Mesenchymal stem cell (in vitro differentiated cells and primary cell): ENCODE measurements around the gene ZSWIM5.

Source experiments
- DNase-seq: peaks from one replicate; pipeline ENCODE4 v3.0.0-alpha.2; 2013
- H2AFZ ChIP-seq: one replicate; pipeline ENCODE4 v1.6.1; 2013; ENCODE audit warnings: low read depth, mild to moderate bottlenecking, control low read depth, inconsistent platforms, low read length, moderate library complexity
- H2AK5ac ChIP-seq: 2 replicates; pipeline ENCODE4 v1.6.1; 2013; ENCODE audit warnings: low read length, moderate library complexity, mild to moderate bottlenecking, inconsistent platforms; ENCODE audit not compliant: severe bottlenecking
- H2BK120ac ChIP-seq: one replicate; pipeline ENCODE4 v1.6.1; 2013; ENCODE audit warnings: low read depth, mild to moderate bottlenecking, inconsistent platforms, low read length, moderate library complexity
- H2BK12ac ChIP-seq, 2 experiments: one replicate each; pipeline ENCODE4 v1.6.1; 2013; ENCODE audit warnings: inconsistent platforms in 2 of 2, low read length in 2 of 2, mild to moderate bottlenecking in 2 of 2, moderate library complexity in 2 of 2, control low read depth in 1 of 2
- H2BK15ac ChIP-seq: one replicate; pipeline ENCODE4 v1.6.1; 2013; ENCODE audit warnings: mild to moderate bottlenecking, low read depth, inconsistent platforms; ENCODE audit not compliant: poor library complexity, severe bottlenecking
- H2BK5ac ChIP-seq: 2 replicates; pipeline ENCODE4 v1.6.1; 2013; ENCODE audit warnings: low read depth, mild to moderate bottlenecking, low read length, control low read depth, inconsistent platforms; ENCODE audit not compliant: poor library complexity, severe bottlenecking
- H3K14ac ChIP-seq, 2 experiments: one replicate each; pipeline ENCODE4 v1.6.1; 2013; ENCODE audit warnings: inconsistent platforms in 2 of 2, low read length in 2 of 2, control low read depth in 1 of 2, mild to moderate bottlenecking in 1 of 2, moderate library complexity in 1 of 2
- H3K18ac ChIP-seq, 2 experiments: one replicate each; pipeline ENCODE4 v1.6.1; 2013; ENCODE audit warnings: inconsistent platforms in 2 of 2, low read length in 2 of 2, control low read depth in 1 of 2, low read depth in 1 of 2, mild to moderate bottlenecking in 1 of 2
- H3K23ac ChIP-seq, 2 experiments: one replicate each; pipeline ENCODE4 v1.6.1; 2013; ENCODE audit warnings: inconsistent platforms in 2 of 2, low read length in 2 of 2, mild to moderate bottlenecking in 2 of 2, moderate library complexity in 2 of 2, control low read depth in 1 of 2
- H3K27ac ChIP-seq: 2 replicates; pipeline ENCODE4 v1.5.1; 2013; ENCODE audit warnings: mild to moderate bottlenecking, moderate library complexity, low read length, control low read depth, inconsistent platforms; ENCODE audit not compliant: poor library complexity, severe bottlenecking
- H3K27me3 ChIP-seq, 2 experiments: 2 replicates each; pipeline versions ENCODE4 v1.6.1 to v1.7.0; 2013; ENCODE audit warnings: low read length in 2 of 2, mild to moderate bottlenecking in 2 of 2, moderate library complexity in 2 of 2, control low read depth in 1 of 2, inconsistent platforms in 1 of 2; ENCODE audit not compliant: control insufficient read depth in 1 of 2, insufficient read depth in 1 of 2
- H3K36me3 ChIP-seq, 2 experiments: 2 replicates each; pipeline versions ENCODE4 v1.6.1 to v1.7.0; 2013; ENCODE audit warnings: low read length in 2 of 2, control low read depth in 1 of 2, inconsistent platforms in 1 of 2, low read depth in 1 of 2, mild to moderate bottlenecking in 1 of 2; ENCODE audit not compliant: insufficient read depth in 2 of 2, control insufficient read depth in 1 of 2
- H3K4ac ChIP-seq, 2 experiments: one replicate each; pipeline ENCODE4 v1.6.1; 2013; ENCODE audit warnings: inconsistent platforms in 2 of 2, low read length in 2 of 2, mild to moderate bottlenecking in 2 of 2, moderate library complexity in 2 of 2, control low read depth in 1 of 2, low read depth in 1 of 2
- H3K4me1 ChIP-seq: 2 replicates; pipeline ENCODE4 v1.6.1; 2013; ENCODE audit warnings: low read depth, low read length, control low read depth; ENCODE audit not compliant: control insufficient read depth, insufficient read depth
- H3K4me2 ChIP-seq: 2 replicates; pipeline ENCODE4 v1.6.1; 2013; ENCODE audit warnings: low read length, mild to moderate bottlenecking, inconsistent platforms; ENCODE audit not compliant: poor library complexity, severe bottlenecking
- H3K4me3 ChIP-seq, 2 experiments: 2 replicates each; pipeline versions ENCODE4 v1.5.1 to v1.7.0; 2013; ENCODE audit warnings: low read length in 2 of 2, mild to moderate bottlenecking in 2 of 2, control low read depth in 1 of 2, low read depth in 1 of 2; ENCODE audit not compliant: insufficient read depth in 1 of 2
- H3K79me1 ChIP-seq: replicated peaks from 2 replicates; pipeline ENCODE4 v1.6.1; 2013; ENCODE audit warnings: mild to moderate bottlenecking, control low read depth, low read length, inconsistent platforms; ENCODE audit not compliant: poor library complexity, severe bottlenecking
- H3K9ac ChIP-seq: 2 replicates; pipeline ENCODE4 v1.7.0; 2013; ENCODE audit warnings: mild to moderate bottlenecking, low read length, moderate library complexity
- H3K9me3 ChIP-seq: 2 replicates; pipeline ENCODE4 v1.7.0; 2013; ENCODE audit warnings: mild to moderate bottlenecking, low read length; ENCODE audit not compliant: control insufficient read depth
- H4K8ac ChIP-seq: one replicate; pipeline ENCODE4 v1.6.1; 2013; ENCODE audit warnings: inconsistent platforms, mild to moderate bottlenecking, low read length, moderate library complexity
- H4K91ac ChIP-seq: one replicate; pipeline ENCODE4 v1.6.1; 2013; ENCODE audit warnings: mild to moderate bottlenecking, low read length, inconsistent platforms
- WGBS: methylation state at CpG from one replicate; pipeline ENCODE4 v1.1.7; 2013; ENCODE audit warnings: mixed read lengths; 5-methylcytosine and 5-hydroxymethylcytosine counted together

Gene ZSWIM5

DNA sequence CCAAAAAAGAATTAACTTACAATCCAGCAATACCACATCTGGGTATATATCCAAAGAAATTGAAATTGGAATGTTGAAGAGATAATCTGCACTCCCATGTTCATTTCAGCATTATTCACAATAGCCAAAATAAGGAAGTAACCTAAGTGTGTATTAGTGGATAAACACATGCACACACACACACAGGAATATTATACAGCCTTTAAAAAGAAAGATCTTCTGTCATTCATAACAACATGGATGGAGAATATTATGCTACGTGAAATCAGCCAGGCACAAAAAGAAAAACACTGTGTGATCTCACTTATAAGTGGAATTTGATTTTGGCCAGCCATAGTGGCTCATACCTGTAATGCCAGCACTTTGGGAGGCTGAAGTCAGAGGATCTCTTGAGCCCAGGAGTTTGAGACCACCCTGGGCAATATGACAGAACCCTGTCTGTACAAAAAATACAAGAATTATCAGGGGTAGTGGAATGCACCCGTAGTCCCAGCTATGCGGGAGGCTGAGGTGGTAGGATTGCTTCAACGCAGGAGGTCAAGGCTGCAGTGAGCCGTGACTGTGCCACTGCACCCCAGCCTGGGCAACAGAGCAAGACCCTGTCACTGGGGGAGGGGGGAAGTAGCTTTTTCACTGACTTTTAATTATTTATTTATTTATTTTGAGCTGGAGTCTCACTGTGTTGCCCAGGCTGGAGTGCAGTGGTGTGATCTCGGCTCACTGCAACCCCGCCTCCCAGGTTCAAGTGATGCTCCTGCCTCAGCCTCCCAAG, 210.8 kb downstream of the ZSWIM5 start:
- Histone ChIP-seq H3K27ac (no peak overlapping the region), H3K9ac (no peak overlapping the region), H3K18ac (no peak overlapping the region), H3K79me1 (no peaks in the 10 kb centered on the region), H2BK120ac (no peak overlapping the region), H2AK5ac (no peak overlapping the region), H2BK5ac (no peak overlapping the region), H3K27me3 (no peaks in the 10 kb centered on the region), H3K4me2 (no peak overlapping the region), H2BK15ac (no peak overlapping the region), H2BK12ac (no peak overlapping the region), H3K4me3 (no peak overlapping the region), H3K4ac (no peak overlapping the region), H3K36me3 (no peaks in the 10 kb centered on the region), H3K4me1 (no peaks in the 10 kb centered on the region), H4K8ac (no peak overlapping the region), H3K9me3 (no peaks in the 10 kb centered on the region), H4K91ac (no peak overlapping the region), H3K23ac (no peak overlapping the region), H2AFZ (no peak overlapping the region), H3K14ac (no peak overlapping the region)
- 93% methylated on average over 7 of the region's 7 CpGs for WGBS
- DNase-seq, result no peak

DNA sequence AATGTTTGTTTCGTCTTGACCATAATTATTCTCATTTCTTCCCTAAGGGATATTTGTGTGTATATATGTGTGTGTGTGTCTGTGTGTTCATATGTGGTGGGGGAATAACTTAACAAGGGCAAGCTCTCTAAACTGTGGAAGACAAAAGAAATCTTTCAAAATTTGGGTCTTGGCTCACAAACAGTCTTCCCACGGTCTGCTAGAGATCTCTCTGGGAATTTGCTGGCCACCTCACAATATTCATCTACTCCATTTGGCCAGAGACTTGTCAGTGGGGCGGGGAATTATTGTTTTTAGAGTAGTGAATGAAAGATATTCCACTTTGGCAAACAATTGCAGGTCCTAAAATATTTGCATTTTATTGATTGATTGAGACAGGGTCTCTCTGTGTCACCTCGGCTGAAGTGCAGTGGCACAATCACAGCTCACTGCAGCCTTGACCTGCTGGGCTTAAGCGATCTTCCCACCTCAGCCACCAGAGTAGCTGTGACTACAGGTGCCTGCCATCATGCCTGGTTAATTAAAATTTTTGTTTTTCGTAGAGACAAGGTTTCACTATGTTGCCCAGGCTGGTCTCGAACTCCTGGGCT, 212.0 kb downstream of the ZSWIM5 start:
- Histone ChIP-seq H3K4me2 (no peak overlapping the region), H3K9ac (no peak overlapping the region), H2BK120ac (no peak overlapping the region), H2AFZ (no peak overlapping the region), H3K9me3 (no peaks in the 10 kb centered on the region), H3K4ac (no peak overlapping the region), H4K8ac (no peak overlapping the region), H3K23ac (no peak overlapping the region), H3K4me1 (no peaks in the 10 kb centered on the region), H3K79me1 (no peaks in the 10 kb centered on the region), H2AK5ac (no peak overlapping the region), H2BK12ac (no peak overlapping the region), H3K14ac (no peak overlapping the region), H4K91ac (no peak overlapping the region), H2BK5ac (no peak overlapping the region), H3K27ac (no peak overlapping the region), H3K4me3 (no peak overlapping the region), H2BK15ac (no peak overlapping the region), H3K27me3 (no peaks in the 10 kb centered on the region), H3K36me3 (no peaks in the 10 kb centered on the region), H3K18ac (no peak overlapping the region)
- no peak for DNase-seq
- 85% methylated on average over 6 of the region's 7 CpGs for WGBS

DNA sequence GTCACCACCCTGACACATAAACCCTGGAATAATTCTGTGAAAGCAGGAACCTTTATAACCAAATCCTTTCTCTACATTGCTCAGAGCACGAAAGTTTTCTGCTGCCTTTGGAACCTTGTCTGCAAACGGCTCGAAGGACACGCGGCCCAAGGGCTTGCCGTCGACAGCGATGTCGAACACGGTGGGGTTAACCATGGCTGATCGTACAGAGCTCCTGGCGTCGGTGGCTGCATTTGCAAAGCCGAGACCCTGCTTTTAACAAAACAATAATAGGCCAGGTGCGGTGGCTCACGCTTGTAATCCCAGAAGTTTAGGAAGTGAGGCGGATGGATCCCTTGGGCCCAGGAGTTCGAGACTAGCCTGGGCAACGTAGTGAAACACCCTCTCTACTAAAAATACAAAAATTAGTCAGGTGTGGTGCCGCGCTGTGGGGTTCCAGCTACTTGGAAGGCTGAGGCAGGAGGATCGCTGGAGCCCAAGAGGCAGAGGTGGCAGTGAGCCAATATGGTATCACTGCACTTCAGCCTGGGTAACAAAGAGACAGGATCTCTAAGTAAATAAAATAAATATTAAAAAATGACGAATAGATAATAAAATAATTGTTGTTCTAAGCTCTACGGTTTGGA, 217.8 kb downstream of the ZSWIM5 start:
- no peak overlapping the region for H3K4me3 ChIP-seq
- no peaks in the 10 kb centered on the region for H3K9me3 ChIP-seq
- no peak overlapping the region for H4K8ac ChIP-seq
- H3K4ac ChIP-seq, result no peak overlapping the region
- H3K4me2 ChIP-seq, result no peak overlapping the region
- no peak overlapping the region for H2AFZ ChIP-seq
- H3K14ac ChIP-seq, result no peak overlapping the region
- H2BK5ac ChIP-seq, result no peak overlapping the region
- H3K27me3 ChIP-seq, result no peaks in the 10 kb centered on the region
- H2BK15ac ChIP-seq, result no peak overlapping the region
- H3K27ac ChIP-seq, result no peak overlapping the region
- 93% methylated on average over 23 of the region's 24 CpGs for WGBS
- H3K79me1 ChIP-seq, result peaks cover 10% of the 10 kb centered on the region
- H3K23ac ChIP-seq, result no peak overlapping the region
- no peak overlapping the region for H2AK5ac ChIP-seq
- no peak overlapping the region for H2BK120ac ChIP-seq
- H2BK12ac ChIP-seq, result no peak overlapping the region
- peaks cover 2% of the 10 kb centered on the region for H3K4me1 ChIP-seq
- no peak overlapping the region for H3K18ac ChIP-seq
- H3K36me3 ChIP-seq, result no peaks in the 10 kb centered on the region
- H3K9ac ChIP-seq, result no peak overlapping the region
- DNase-seq, result no peak
- H4K91ac ChIP-seq, result no peak overlapping the region

DNA sequence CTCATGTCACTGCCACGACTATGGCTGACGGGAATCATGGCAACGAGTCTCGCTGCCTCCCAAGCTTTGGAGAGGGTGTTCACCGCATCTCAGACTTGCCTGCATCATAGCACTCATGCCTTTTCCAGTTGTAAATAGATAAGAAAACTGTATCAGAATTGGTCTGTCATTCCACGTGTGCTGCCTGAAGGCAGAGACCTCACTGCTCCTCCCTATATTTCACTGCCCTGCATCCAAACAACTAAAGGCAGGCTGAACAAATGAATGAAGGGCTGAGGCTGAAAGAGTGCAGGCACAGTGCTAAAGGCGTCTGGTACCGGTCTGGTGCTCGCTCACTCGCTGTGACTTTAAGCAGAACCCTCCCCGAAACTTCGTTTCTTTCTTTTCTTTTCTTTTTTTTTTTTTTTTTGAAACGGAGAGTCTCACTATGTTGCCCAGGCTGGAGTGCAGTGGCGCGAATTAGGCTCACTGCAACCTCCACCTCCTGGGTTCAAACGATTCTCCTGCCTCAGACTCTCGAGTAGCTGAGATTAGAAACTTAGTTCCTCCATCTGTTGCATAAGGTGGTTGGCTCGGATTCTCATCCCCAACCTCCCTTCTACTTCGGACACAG, 220.6 kb downstream of the ZSWIM5 start:
- no peak overlapping the region for H4K91ac ChIP-seq
- no peak overlapping the region for H2BK12ac ChIP-seq
- no peak overlapping the region for H2BK120ac ChIP-seq
- H2BK15ac ChIP-seq, result no peak overlapping the region
- no peaks in the 10 kb centered on the region for H3K27me3 ChIP-seq
- H3K9me3 ChIP-seq, result no peaks in the 10 kb centered on the region
- peak overlapping the region; percentile 16 for H2AFZ ChIP-seq
- no peak overlapping the region for H3K27ac ChIP-seq
- H3K4me3 ChIP-seq, result peak overlapping the region; percentile 71 to 84
- H2BK5ac ChIP-seq, result no peak overlapping the region
- peak overlapping the region; percentile 85 for H4K8ac ChIP-seq
- H2AK5ac ChIP-seq, result no peak overlapping the region
- H3K4me2 ChIP-seq, result peak overlapping the region; percentile 80
- peaks cover 16% of the 10 kb centered on the region for H3K79me1 ChIP-seq
- H3K14ac ChIP-seq, result no peak overlapping the region
- H3K18ac ChIP-seq, result peak overlapping the region; percentile 4 to 32
- no peak for DNase-seq
- H3K4me1 ChIP-seq, result peaks cover 2% of the 10 kb centered on the region
- 18% methylated on average over 19 of the region's 19 CpGs for WGBS
- H3K4ac ChIP-seq, result no peak overlapping the region
- peaks cover 3 to 6% of the 10 kb centered on the region in 2 experiments for H3K36me3 ChIP-seq
- peak overlapping the region; percentile 84 for H3K9ac ChIP-seq
- H3K23ac ChIP-seq, result no peak overlapping the region
